Measurements from ENCODE around the gene MAP3K5. TPM values are rescaled to one million over a fixed set of nuclear protein-coding genes. Genes with fewer than 3 reads are reported as not detected.
A peak's percentile ranks its signal among the peaks of the same experiment; 100 is the strongest.
"Not testable (repeated sequence)": the region's sequence is repeated elsewhere in the genome, so short reads cannot be mapped to it uniquely, and the experiment has no call there.

Gene MAP3K5
- total RNA-seq, 2 donors from 2014 or later, result 6.7 to 11.9 TPM

GRCh38 chr6:136823128-136823660 lies 30.9 kb upstream of the MAP3K5 start:
- TF ChIP-seq, protein P1, sequence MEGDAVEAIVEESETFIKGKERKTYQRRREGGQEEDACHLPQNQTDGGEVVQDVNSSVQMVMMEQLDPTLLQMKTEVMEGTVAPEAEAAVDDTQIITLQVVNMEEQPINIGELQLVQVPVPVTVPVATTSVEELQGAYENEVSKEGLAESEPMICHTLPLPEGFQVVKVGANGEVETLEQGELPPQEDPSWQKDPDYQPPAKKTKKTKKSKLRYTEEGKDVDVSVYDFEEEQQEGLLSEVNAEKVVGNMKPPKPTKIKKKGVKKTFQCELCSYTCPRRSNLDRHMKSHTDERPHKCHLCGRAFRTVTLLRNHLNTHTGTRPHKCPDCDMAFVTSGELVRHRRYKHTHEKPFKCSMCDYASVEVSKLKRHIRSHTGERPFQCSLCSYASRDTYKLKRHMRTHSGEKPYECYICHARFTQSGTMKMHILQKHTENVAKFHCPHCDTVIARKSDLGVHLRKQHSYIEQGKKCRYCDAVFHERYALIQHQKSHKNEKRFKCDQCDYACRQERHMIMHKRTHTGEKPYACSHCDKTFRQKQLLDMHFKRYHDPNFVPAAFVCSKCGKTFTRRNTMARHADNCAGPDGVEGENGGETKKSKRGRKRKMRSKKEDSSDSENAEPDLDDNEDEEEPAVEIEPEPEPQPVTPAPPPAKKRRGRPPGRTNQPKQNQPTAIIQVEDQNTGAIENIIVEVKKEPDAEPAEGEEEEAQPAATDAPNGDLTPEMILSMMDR (IDR thresholded peaks at IDR 0.05), result no peak
- no peaks in the 10 kb centered on the region for H3K27me3 ChIP-seq
- no peaks in the 10 kb centered on the region for H3K9me3 ChIP-seq
- peak overlapping the region; percentile 64 to 73 for H3K4me3 ChIP-seq
- H3K4me1 ChIP-seq, result peaks cover 0 to 14% of the 10 kb centered on the region in 2 donors
- peak overlapping the region; percentile 88 to 89 for H3K27ac ChIP-seq
- H3K36me3 ChIP-seq, result no peaks in the 10 kb centered on the region
- no peak for DNase-seq (ENCODE audit: low spot score)

- TF ChIP-seq, protein P1 (IDR thresholded peaks at IDR 0.05), result peak; percentile 44 to 74
- H3K9me3 ChIP-seq, result no peaks in the 10 kb centered on the region
- H3K36me3 ChIP-seq, result no peaks in the 10 kb centered on the region
- H3K4me1 ChIP-seq, result peaks cover 0 to 14% of the 10 kb centered on the region in 2 donors
- peak within 1 kb of the TSS; percentile 88 to 89 for H3K27ac ChIP-seq
- H3K27me3 ChIP-seq, result no peaks in the 10 kb centered on the region
- peak; percentile 93 for DNase-seq (ENCODE audit: low spot score)
- peak within 1 kb of the TSS; percentile 64 to 73 for H3K4me3 ChIP-seq
Observed at GRCh38 chr6:136822376-136823127, 30.3 kb upstream of the MAP3K5 start, which contains the start of gene PEX7. Gene PEX7, plus strand, starts transcription at chr6:136822592. Its CDS starts 74 bp downstream, at chr6:136822666.

DNA sequence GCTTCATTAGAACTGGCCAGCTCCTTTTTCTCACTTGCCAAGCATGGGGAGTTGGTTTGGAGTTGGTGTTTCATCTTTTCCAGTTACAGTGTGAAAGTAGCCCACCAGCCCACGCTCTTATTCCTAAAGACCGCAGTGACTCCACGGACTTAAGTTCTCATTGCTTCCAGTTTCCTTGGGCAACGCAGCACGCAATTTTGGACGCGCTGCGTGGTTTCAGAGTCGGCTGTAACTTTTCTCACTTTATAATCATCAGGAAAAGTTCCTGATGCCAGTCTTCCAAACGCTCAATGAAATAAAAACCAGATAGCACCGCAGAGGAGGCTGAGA lies 29.7 kb upstream of the MAP3K5 start:
- Histone ChIP-seq H3K36me3 (no peaks in the 10 kb centered on the region), H3K9me3 (no peaks in the 10 kb centered on the region), H3K27ac (peak overlapping the region; percentile 88 to 89), H3K4me1 (peaks cover 0 to 14% of the 10 kb centered on the region in 2 donors), H3K27me3 (no peaks in the 10 kb centered on the region), H3K4me3 (peak overlapping the region; percentile 64 to 73)
- no peak for DNase-seq (ENCODE audit: low spot score)
- TF ChIP-seq, protein P1 (IDR thresholded peaks at IDR 0.05), result no peak

- Histone ChIP-seq H3K27me3 (no peaks in the 10 kb centered on the region), H3K27ac (peak overlapping the region in 1 of 2 donors; percentile 54), H3K4me3 (no peak overlapping the region), H3K9me3 (no peaks in the 10 kb centered on the region), H3K4me1 (peaks cover 0 to 14% of the 10 kb centered on the region in 2 donors), H3K36me3 (no peaks in the 10 kb centered on the region)
- DNase-seq (ENCODE audit: low spot score), result no peak
- TF ChIP-seq, protein P1 (IDR thresholded peaks at IDR 0.05), result no peak
Observed at GRCh38 chr6:136820561-136820960, 28.3 kb upstream of the MAP3K5 start.

DNA sequence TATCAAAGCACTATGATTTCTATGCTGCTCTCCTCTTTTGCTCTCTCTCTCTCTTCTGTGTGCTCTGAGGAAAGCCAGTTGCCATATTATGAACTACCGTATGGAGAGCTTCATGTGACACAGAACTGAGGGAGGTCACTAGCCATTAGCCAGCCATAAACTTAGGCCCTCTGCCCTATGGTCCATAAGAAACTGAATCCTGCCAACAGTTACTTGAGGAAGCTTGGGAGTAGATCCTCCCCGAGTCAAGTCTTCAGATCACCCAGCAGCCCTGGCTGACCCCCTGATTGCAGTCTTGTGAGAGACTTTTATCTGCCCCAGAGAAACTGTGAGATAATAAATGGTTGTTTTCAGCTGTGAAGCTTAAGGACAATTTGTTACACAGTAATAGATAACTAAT lies 24.4 kb upstream of the MAP3K5 start:
- Histone ChIP-seq H3K27me3 (no peaks in the 10 kb centered on the region), H3K4me3 (no peak overlapping the region), H3K36me3 (no peaks in the 10 kb centered on the region), H3K9me3 (no peaks in the 10 kb centered on the region), H3K27ac (no peak overlapping the region), H3K4me1 (peaks cover 0 to 6% of the 10 kb centered on the region in 2 donors)
- no peak for DNase-seq (ENCODE audit: low spot score)
- TF ChIP-seq, protein P1 (IDR thresholded peaks at IDR 0.05), result no peak

GRCh38 chr6:136815608-136816007 lies 23.3 kb upstream of the MAP3K5 start:
- H3K4me3 ChIP-seq; H3K36me3 ChIP-seq; H3K4me1 ChIP-seq; DNase-seq (ENCODE audit: low spot score); H3K27me3 ChIP-seq; H3K9me3 ChIP-seq; H3K27ac ChIP-seq: not testable (repeated sequence)
